Lower leg skin (tissue), 3 donors: ENCODE results near the gene MDH1.

Source experiments
- CTCF ChIP-seq, 3 donors: fragments of 450-650 bp; IDR thresholded peaks; one replicate each; pipeline ENCODE4 v1.5.1; 2016; ENCODE audit warnings: antibody characterized with exemption in 3 of 3, mild to moderate bottlenecking in 3 of 3, moderate library complexity in 2 of 3
- POLR2A ChIP-seq, 2 donors: fragments of 450-650 bp; IDR thresholded peaks; one replicate each; pipeline ENCODE4 v1.6.1; 2016 to 2017; ENCODE audit warnings: antibody characterized with exemption in 2 of 2, mild to moderate bottlenecking in 1 of 2, moderate library complexity in 1 of 2

DNA sequence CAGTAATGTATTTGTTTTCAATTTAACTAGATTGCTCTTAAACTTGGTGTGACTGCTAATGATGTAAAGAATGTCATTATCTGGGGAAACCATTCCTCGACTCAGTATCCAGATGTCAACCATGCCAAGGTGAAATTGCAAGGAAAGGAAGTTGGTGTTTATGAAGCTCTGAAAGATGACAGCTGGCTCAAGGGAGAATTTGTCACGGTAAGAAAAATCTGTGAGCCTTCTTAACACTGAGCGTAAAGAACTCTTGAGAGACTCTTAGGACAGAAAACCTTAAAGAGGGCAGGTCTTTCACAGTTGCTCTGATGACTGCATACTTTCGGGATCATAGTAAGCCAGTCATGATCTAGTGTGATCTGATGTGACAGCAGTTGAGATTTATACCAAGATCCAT, 15.9 kb downstream of the MDH1 start:
- TF ChIP-seq CTCF (IDR thresholded peaks at IDR 0.05) (no peak), POLR2A (IDR thresholded peaks at IDR 0.05) (no peak)
